Astrocyte of the spinal cord (primary cell): ENCODE data around the gene TACC2.

Experiments
- DNase-seq: peaks from one replicate; pipeline ENCODE4 v3.0.0; 2011; ENCODE audit warnings: low read depth, low spot score
- H3K4me3 ChIP-seq: 2 replicates; pipeline ENCODE4 v1.5.1; 2011; ENCODE audit warnings: low read depth, mild to moderate bottlenecking, low read length, moderate library complexity
- CTCF ChIP-seq: IDR thresholded peaks from 2 replicates; pipeline ENCODE4 v1.5.1; 2012; ENCODE audit warnings: low read depth, mild to moderate bottlenecking, low read length, inconsistent platforms
- in situ Hi-C: cut with HindIII; loops from 2 replicates; pipeline ENCODE4 v1.10.0; 2017; ENCODE audit warnings: low sequenced_read_pairs

The TACC2 gene

GRCh38 chr10:122168598-122169394, 179.8 kb downstream of the TACC2 start:
- no peak for TF ChIP-seq CTCF
- no peak overlapping the region for H3K4me3 ChIP-seq
- in situ Hi-C loops: no loop called here
- DNase-seq: no peak

- no peak for DNase-seq
- TF ChIP-seq CTCF: no peak
- in situ Hi-C loops: no loop called here
Observed at GRCh38 chr10:122170802-122171201, 181.8 kb downstream of the TACC2 start.

GRCh38 chr10:122171302-122172075, 182.5 kb downstream of the TACC2 start:
- DNase-seq: no peak
- no peak for TF ChIP-seq CTCF
- no peak overlapping the region for H3K4me3 ChIP-seq
- in situ Hi-C loops: no loop called here

More at GRCh38 chr10:122170802-122171201, 181.8 kb downstream of the TACC2 start:
- no peak overlapping the region for H3K4me3 ChIP-seq

GRCh38 chr10:122172361-122173008, 183.5 kb downstream of the TACC2 start:
- in situ Hi-C loops: no loop called here
- TF ChIP-seq CTCF: no peak
- no peak overlapping the region for H3K4me3 ChIP-seq
- DNase-seq: no peak

GRCh38 chr10:122173337-122173736, 184.4 kb downstream of the TACC2 start:
- in situ Hi-C loops: no loop called here
- H3K4me3 ChIP-seq: no peak overlapping the region
- no peak for TF ChIP-seq CTCF
- DNase-seq: no peak

DNA sequence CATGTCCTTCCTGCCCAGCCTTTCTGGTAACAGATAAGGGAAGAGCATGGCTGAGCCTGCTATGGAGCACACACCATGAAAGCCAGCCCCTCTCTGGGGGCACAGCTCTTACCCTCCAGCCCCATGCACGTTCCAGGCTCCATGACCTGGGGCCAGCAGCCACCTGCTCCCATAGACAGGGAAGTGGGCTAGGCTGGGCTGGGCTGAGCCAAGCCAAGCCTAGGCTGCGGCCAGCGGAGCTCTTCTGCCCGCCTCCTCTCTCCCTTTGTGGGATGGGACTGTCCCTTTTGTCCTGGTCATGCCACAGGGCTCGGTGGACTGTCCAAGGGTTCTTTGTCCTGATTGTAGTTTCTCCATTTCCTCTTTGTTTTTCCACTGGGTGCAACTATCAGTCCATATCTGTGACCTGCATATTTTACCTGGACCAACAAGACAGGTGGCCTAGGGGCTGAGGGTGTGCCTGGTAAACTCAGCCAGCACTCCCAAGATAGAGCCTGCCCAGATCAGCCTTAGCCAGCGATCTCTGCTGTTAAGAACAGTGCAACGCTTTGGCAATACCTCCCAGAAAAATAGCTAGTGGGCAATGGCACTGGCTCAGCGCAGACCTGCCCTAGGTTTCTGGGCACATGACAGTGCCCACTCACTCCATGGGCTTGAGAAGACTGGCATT, 184.9 kb downstream of the TACC2 start:
- no peak for DNase-seq
- in situ Hi-C loops: no loop called here
- no peak overlapping the region for H3K4me3 ChIP-seq
- TF ChIP-seq CTCF: no peak
